ENCODE measurements around the gene STON1.

Gene STON1

DNA sequence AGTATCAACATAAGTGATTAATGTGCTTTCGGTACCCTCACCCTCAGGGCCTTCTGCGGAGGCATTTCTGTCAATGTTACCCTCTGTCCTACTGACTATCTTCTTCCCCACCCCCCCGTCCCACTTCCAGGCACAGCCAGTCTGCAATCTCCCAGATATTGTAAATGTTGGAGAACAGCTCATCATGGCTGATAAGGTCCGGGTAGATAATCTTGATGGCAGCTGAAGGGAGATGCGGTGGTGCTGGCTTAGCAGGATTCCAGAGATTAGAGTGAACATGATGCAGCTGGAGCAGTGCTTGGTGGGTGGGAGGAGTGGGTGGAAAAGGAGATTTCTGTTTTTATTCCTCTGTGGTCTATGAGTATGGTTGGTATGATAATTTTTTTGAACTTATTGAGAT, 103.2 kb downstream of the STON1 start:
- no peak overlapping the region for H3K27ac ChIP-seq (ENCODE audit: low read length)
- H3K4me3 ChIP-seq (ENCODE audit: low read length) = no peak overlapping the region
- no peak overlapping the region for H3K9ac ChIP-seq (ENCODE audit: low read length)
- H3K4me1 ChIP-seq (ENCODE audit: low read length) = no peaks in the 10 kb centered on the region
- H3K4me2 ChIP-seq (ENCODE audit: low read length) = no peak overlapping the region
- no peaks in the 10 kb centered on the region for H3K9me3 ChIP-seq (ENCODE audit: insufficient read depth, low read length)
- H4K20me1 ChIP-seq (ENCODE audit: insufficient read depth, low read length) = no peaks in the 10 kb centered on the region
- no peaks in the 10 kb centered on the region for H3K36me3 ChIP-seq (replicated peaks; ENCODE audit: low read depth, low read length)
- no peak for TF ChIP-seq EZH2phosphoT487 (IDR thresholded peaks at IDR 0.05; ENCODE audit: low read depth)
- TF ChIP-seq, protein P1, sequence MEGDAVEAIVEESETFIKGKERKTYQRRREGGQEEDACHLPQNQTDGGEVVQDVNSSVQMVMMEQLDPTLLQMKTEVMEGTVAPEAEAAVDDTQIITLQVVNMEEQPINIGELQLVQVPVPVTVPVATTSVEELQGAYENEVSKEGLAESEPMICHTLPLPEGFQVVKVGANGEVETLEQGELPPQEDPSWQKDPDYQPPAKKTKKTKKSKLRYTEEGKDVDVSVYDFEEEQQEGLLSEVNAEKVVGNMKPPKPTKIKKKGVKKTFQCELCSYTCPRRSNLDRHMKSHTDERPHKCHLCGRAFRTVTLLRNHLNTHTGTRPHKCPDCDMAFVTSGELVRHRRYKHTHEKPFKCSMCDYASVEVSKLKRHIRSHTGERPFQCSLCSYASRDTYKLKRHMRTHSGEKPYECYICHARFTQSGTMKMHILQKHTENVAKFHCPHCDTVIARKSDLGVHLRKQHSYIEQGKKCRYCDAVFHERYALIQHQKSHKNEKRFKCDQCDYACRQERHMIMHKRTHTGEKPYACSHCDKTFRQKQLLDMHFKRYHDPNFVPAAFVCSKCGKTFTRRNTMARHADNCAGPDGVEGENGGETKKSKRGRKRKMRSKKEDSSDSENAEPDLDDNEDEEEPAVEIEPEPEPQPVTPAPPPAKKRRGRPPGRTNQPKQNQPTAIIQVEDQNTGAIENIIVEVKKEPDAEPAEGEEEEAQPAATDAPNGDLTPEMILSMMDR (IDR thresholded peaks at IDR 0.05; ENCODE audit: low read depth, low read length) = no peak
- no peak overlapping the region for H2AFZ ChIP-seq (ENCODE audit: low read depth, low read length)
- H3K79me2 ChIP-seq (ENCODE audit: low read length) = no peaks in the 10 kb centered on the region
- H3K27me3 ChIP-seq (ENCODE audit: low read depth, low read length) = no peaks in the 10 kb centered on the region

DNA sequence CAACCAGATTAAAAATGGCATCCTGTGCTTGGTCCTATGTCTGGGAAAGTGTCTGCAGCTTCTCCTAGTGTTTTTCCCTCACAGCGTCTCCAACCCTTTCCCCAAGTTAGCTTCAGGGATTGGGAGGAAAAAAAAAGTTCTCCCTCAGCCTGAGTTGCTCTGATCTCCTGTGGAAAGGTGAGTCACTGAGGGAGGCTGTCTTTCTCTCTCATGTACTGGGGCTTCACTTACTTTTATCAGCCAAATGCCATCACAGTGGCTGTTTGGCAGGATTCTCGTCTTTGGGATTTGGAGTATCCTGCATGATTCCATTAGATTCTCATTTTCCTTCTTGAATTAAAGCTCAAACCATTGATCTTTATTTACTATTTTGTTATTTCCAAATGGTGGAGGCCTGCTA, 105.8 kb downstream of the STON1 start:
- Histone ChIP-seq H3K27me3 (ENCODE audit: low read depth, low read length) (no peaks in the 10 kb centered on the region), H3K36me3 (replicated peaks; ENCODE audit: low read depth, low read length) (no peaks in the 10 kb centered on the region), H3K79me2 (ENCODE audit: low read length) (no peaks in the 10 kb centered on the region), H3K4me2 (ENCODE audit: low read length) (no peak overlapping the region), H4K20me1 (ENCODE audit: insufficient read depth, low read length) (no peaks in the 10 kb centered on the region), H3K9ac (ENCODE audit: low read length) (no peak overlapping the region), H3K27ac (ENCODE audit: low read length) (no peak overlapping the region), H3K4me1 (ENCODE audit: low read length) (no peaks in the 10 kb centered on the region), H3K9me3 (ENCODE audit: insufficient read depth, low read length) (no peaks in the 10 kb centered on the region), H3K4me3 (ENCODE audit: low read length) (no peak overlapping the region), H2AFZ (ENCODE audit: low read depth, low read length) (no peak overlapping the region)
- no peak for TF ChIP-seq EZH2phosphoT487 (IDR thresholded peaks at IDR 0.05; ENCODE audit: low read depth)
- TF ChIP-seq, protein P1 (IDR thresholded peaks at IDR 0.05; ENCODE audit: low read depth, low read length) = no peak

DNA sequence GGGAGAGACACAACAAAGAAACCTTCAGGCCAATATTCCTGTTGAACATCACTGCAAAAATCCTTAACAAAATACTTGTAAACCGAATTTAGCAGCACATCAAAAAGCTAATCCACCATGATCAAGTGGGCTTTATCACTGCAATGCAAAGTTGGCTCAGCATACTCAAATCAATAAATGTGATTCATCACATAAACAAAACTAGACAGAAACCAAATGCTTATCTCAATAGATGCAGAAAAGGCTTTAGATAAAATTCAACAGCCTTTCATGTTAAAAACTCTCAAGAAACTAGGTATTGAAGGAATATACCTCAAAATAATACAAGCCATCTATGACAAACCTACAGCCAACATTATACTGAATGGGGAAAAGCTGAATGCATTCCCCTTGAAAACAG, 108.3 kb downstream of the STON1 start:
- no peak overlapping the region for H3K9ac ChIP-seq (ENCODE audit: low read length)
- H3K27me3 ChIP-seq (ENCODE audit: low read depth, low read length) = no peaks in the 10 kb centered on the region
- H3K36me3 ChIP-seq (replicated peaks; ENCODE audit: low read depth, low read length) = no peaks in the 10 kb centered on the region

More for the DNA sequence above, 108.3 kb downstream of the STON1 start:
- H4K20me1 ChIP-seq (ENCODE audit: insufficient read depth, low read length) = no peaks in the 10 kb centered on the region
- no peak overlapping the region for H3K27ac ChIP-seq (ENCODE audit: low read length)
- TF ChIP-seq, protein P1 (IDR thresholded peaks at IDR 0.05; ENCODE audit: low read depth, low read length) = no peak
- TF ChIP-seq EZH2phosphoT487 (IDR thresholded peaks at IDR 0.05; ENCODE audit: low read depth) = no peak
- no peak overlapping the region for H3K4me3 ChIP-seq (ENCODE audit: low read length)
- no peaks in the 10 kb centered on the region for H3K9me3 ChIP-seq (ENCODE audit: insufficient read depth, low read length)
- no peak overlapping the region for H3K4me2 ChIP-seq (ENCODE audit: low read length)
- H3K79me2 ChIP-seq (ENCODE audit: low read length) = no peaks in the 10 kb centered on the region
- H3K4me1 ChIP-seq (ENCODE audit: low read length) = no peaks in the 10 kb centered on the region
- no peak overlapping the region for H2AFZ ChIP-seq (ENCODE audit: low read depth, low read length)
